C4-2B (cell line): ENCODE results near the gene ORAI2.

Experiments
- CTCF ChIP-seq: fragments of 450-650 bp; conservative IDR thresholded peaks from 2 replicates; pipeline ENCODE4 v1.5.1; 2017; ENCODE audit warnings: mild to moderate bottlenecking
- ZFX ChIP-seq: fragments of 450-650 bp; IDR thresholded peaks from 2 replicates; pipeline ENCODE4 v1.6.1; 2017

GRCh38 chr7:102454468-102454867 is 21.1 kb downstream of the ORAI2 start:
- TF ChIP-seq CTCF, result no peak
- TF ChIP-seq ZFX, result no peak
